Endothelial cell of umbilical vein (primary cell): ENCODE results near the gene UROC1. TPM values are rescaled to one million over a fixed set of nuclear protein-coding genes. Genes with fewer than 3 reads are reported as not detected.

ENCODE experiments used
- BruUV-seq: library from RNA; stranded (reverse); fragments of 400-500 nt; replicated peaks from 2 replicates; lab custom pipeline; 2021; lab: Mats Ljungman, UMichigan
- CTCF ChIA-PET: fragments of 300-600, 350-600 bp; sonication (Branson Sonifier 250); formaldehyde crosslinking; loops from one replicate; lab custom pipeline; 2021; ENCODE audit warnings: antibody characterized with exemption, inconsistent platforms; lab: Charles Lee
- POLR2A ChIA-PET: fragments of 300-600, 350-600 bp; sonication (Branson Sonifier 250); formaldehyde crosslinking; loops from one replicate; lab custom pipeline; 2021; ENCODE audit warnings: antibody characterized with exemption, inconsistent platforms; lab: Charles Lee
- DNase-seq: peaks from one replicate; pipeline ENCODE4 v3.0.0-alpha.2; 2011; ENCODE audit warnings: low read depth, low spot score
- FAIRE-seq: peaks from 2 replicates; lab custom pipeline; 2011; peaks lifted over from hg19 to GRCh38; lab: Jason Lieb, UNC
- H2AFZ ChIP-seq: 2 replicates; pipeline ENCODE4 v1.6.0; 2012; ENCODE audit warnings: low read depth, low read length, control low read depth, inconsistent platforms
- H3K27ac ChIP-seq: 2 replicates; pipeline ENCODE4 v1.5.1; 2011; ENCODE audit warnings: low read depth, mild to moderate bottlenecking, control low read depth, low read length, moderate library complexity; ENCODE audit not compliant: insufficient read depth
- H3K27me3 ChIP-seq, 2 experiments: 2 replicates each; pipeline versions ENCODE4 v1.6.0 to v1.6.1; 2011; ENCODE audit warnings: low read length in 2 of 2, mixed read lengths in 1 of 2; ENCODE audit not compliant: control insufficient read depth in 2 of 2, insufficient read depth in 2 of 2
- H3K36me3 ChIP-seq, 2 experiments: 2 replicates in 1 of 2; 3 replicates in 1 of 2; pipeline ENCODE4 v1.5.1; 2011; ENCODE audit warnings: low read length in 2 of 2, mild to moderate bottlenecking in 1 of 2, moderate library complexity in 1 of 2; ENCODE audit not compliant: control insufficient read depth in 2 of 2, insufficient read depth in 2 of 2; ENCODE audit errors: extremely low read depth in 1 of 2
- H3K4me1 ChIP-seq: 3 replicates; pipeline ENCODE4 v1.5.1; 2011; ENCODE audit warnings: mild to moderate bottlenecking, low read length; ENCODE audit not compliant: control insufficient read depth, insufficient read depth; ENCODE audit errors: extremely low read depth
- H3K4me2 ChIP-seq: 2 replicates; pipeline ENCODE4 v1.6.1; 2011; ENCODE audit warnings: low read length, control low read depth, mixed read lengths; ENCODE audit not compliant: insufficient read depth
- H3K4me3 ChIP-seq, 3 experiments: fragments of 200-600 bp in 1 of 3; sonication (generic), shearing (Covaris generic) in 1 of 3; replicated peaks in 1 of 3; 2 replicates each; pipeline ENCODE4 v1.5.1; 2011 to 2016; ENCODE audit warnings: control low read depth in 3 of 3, low read length in 3 of 3, mild to moderate bottlenecking in 2 of 3, inconsistent platforms in 1 of 3, low read depth in 1 of 3, moderate library complexity in 1 of 3; ENCODE audit not compliant: insufficient read depth in 1 of 3
- H3K79me2 ChIP-seq: 2 replicates; pipeline ENCODE4 v1.6.0; 2012; ENCODE audit warnings: low read length, inconsistent platforms; ENCODE audit not compliant: control insufficient read depth, insufficient read depth
- H3K9ac ChIP-seq: replicated peaks from 2 replicates; pipeline ENCODE3; 2011; ENCODE audit warnings: low read length, control low read depth; ENCODE audit not compliant: insufficient read depth; ENCODE audit errors: extremely low read depth
- H3K9me1 ChIP-seq: replicated peaks from 3 replicates; pipeline ENCODE4 v1.6.0; 2011; ENCODE audit warnings: mild to moderate bottlenecking, low read length; ENCODE audit not compliant: control insufficient read depth, insufficient read depth; ENCODE audit errors: extremely low read depth
- H3K9me3 ChIP-seq: replicated peaks from 2 replicates; pipeline ENCODE4 v1.5.1; 2012; ENCODE audit warnings: low read length, inconsistent platforms; ENCODE audit not compliant: control insufficient read depth, insufficient read depth
- H4K20me1 ChIP-seq: replicated peaks from 2 replicates; pipeline ENCODE3; 2011; ENCODE audit warnings: mild to moderate bottlenecking, low read length; ENCODE audit not compliant: control insufficient read depth, insufficient read depth; ENCODE audit errors: extremely low read depth
- EZH2 ChIP-seq: IDR thresholded peaks from 2 replicates; pipeline ENCODE4 v1.6.1; 2012; ENCODE audit warnings: borderline replicate concordance, low read depth, mild to moderate bottlenecking, moderate library complexity, low read length, inconsistent platforms; ENCODE audit not compliant: severe bottlenecking
- JUN ChIP-seq: IDR thresholded peaks from 2 replicates; pipeline ENCODE4 v1.6.1; 2011; ENCODE audit warnings: borderline replicate concordance, low read depth; ENCODE audit not compliant: insufficient read length, insufficient read depth
- dilution Hi-C: fragments of 300-500 bp; cut with MboI; formaldehyde crosslinking; loops from one replicate; pipeline ENCODE4 v1.15.0; 2019; ENCODE audit warnings: low sequenced_read_pairs; ENCODE audit not compliant: extremely low pct_ligation_motif_present
- intact Hi-C: fragments of 100-400 bp; cut with micrococcal nuclease; formaldehyde crosslinking; loops from one replicate; pipeline ENCODE4 v1.10.0; 2022
- polyA plus RNA-seq, 4 experiments: library from polyadenylated mRNA; depleted of rRNA in 3 of 4; stranded (reverse) in 3 of 4; unstranded in 1 of 4; fragments of >200 nt; gene quantifications; 2 replicates each; pipeline versions ENCODE4 v1.2.1 to v1.2.3, GENCODE V29; 2011 to 2012; ENCODE audit warnings: missing spikeins in 1 of 4
- total RNA-seq: library from RNA; stranded (reverse); gene quantifications from 2 replicates; pipeline ENCODE4 v1.2.3, GENCODE V29; 2021
- TF ChIP-seq, protein P1 (sequence below), 2 donors: IDR thresholded peaks; 1 replicate in 1 of 2; 2 replicates in 1 of 2; pipeline ENCODE4 v1.5.1; 2011; ENCODE audit warnings: low read length in 2 of 2, mild to moderate bottlenecking in 2 of 2, moderate library complexity in 2 of 2, control low read depth in 1 of 2, inconsistent platforms in 1 of 2, low read depth in 1 of 2; ENCODE audit not compliant: insufficient read depth in 1 of 2; ENCODE audit errors: extremely low read depth in 1 of 2
- TF ChIP-seq, protein P2 (sequence below): IDR thresholded peaks from 2 replicates; pipeline ENCODE4 v1.6.1; 2011; ENCODE audit not compliant: insufficient read depth, insufficient read length

UROC1 gene
- total and polyA plus RNA-seq, 2 donors (not counting 3 experiments of a cell fraction or from before 2014, with no cell fraction given), result not detected

DNA sequence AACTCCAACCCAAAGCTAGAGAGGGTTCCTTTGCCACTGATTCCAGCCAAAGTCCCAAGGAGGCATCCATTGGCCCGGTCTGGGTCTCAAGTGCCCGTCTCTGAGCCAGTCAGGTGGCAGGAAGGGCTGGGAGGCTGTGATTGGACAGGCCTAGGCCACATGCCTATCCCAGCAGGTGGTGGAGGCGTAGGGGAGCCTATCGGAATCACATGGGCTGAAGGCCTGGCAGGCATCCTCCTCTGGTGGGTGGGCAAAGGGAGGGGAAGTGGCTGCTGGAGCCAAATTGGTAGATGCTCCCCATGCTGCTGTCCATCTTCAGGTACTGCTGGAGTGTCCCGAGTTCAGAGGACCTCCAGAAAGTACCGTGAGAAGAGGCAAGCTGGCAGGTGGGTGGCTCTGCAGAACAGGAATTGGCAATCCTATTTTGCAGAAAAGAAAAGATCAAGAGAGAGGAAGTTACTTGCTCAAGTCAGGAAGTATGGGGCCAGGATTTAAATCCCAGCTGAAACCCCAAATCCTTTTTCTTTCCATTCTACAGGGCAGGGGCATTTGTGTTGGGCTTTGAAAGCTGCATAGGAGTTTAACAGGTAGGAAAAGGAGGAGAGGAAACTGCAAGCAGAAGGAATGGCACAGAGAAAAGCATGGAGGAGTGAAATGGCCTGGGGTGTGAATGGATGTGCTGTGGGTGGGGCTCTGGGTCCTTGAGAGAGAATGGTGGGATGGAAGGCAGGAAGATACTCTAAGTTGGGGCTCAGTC is 10.1 kb upstream of the UROC1 start:
- Histone ChIP-seq H3K27me3 (peaks cover 11 to 19% of the 10 kb centered on the region in 2 experiments), H3K9me1 (no peaks in the 10 kb centered on the region), H3K79me2 (no peaks in the 10 kb centered on the region), H3K27ac (no peak overlapping the region), H3K4me3 (no peak overlapping the region), H3K9ac (no peak overlapping the region), H2AFZ (no peak overlapping the region), H3K36me3 (no peaks in the 10 kb centered on the region), H4K20me1 (no peaks in the 10 kb centered on the region), H3K4me1 (no peaks in the 10 kb centered on the region), H3K9me3 (no peaks in the 10 kb centered on the region), H3K4me2 (no peak overlapping the region)
- ChIA-PET CTCF (interaction anchor here (1.1 to 1.2 kb wide), 2 partner anchors 928 to 1018 kb away, joined by 3 to 5 read pairs; no protein-coding TSS in a partner anchor), POLR2A (no interaction called here)
- FAIRE-seq (no peak), DNase-seq (no peak)
- dilution Hi-C loops (no loop called here), intact Hi-C loops (loop anchor here (10.0 kb wide), 1 partner anchor 477 kb away; no protein-coding TSS in a partner anchor)
- BruUV-seq, result no TSS peak
- TF ChIP-seq JUN, result no peak
- no peak for TF ChIP-seq EZH2
- TF ChIP-seq, protein P1, sequence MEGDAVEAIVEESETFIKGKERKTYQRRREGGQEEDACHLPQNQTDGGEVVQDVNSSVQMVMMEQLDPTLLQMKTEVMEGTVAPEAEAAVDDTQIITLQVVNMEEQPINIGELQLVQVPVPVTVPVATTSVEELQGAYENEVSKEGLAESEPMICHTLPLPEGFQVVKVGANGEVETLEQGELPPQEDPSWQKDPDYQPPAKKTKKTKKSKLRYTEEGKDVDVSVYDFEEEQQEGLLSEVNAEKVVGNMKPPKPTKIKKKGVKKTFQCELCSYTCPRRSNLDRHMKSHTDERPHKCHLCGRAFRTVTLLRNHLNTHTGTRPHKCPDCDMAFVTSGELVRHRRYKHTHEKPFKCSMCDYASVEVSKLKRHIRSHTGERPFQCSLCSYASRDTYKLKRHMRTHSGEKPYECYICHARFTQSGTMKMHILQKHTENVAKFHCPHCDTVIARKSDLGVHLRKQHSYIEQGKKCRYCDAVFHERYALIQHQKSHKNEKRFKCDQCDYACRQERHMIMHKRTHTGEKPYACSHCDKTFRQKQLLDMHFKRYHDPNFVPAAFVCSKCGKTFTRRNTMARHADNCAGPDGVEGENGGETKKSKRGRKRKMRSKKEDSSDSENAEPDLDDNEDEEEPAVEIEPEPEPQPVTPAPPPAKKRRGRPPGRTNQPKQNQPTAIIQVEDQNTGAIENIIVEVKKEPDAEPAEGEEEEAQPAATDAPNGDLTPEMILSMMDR (IDR thresholded peaks at IDR 0.05; ENCODE audit: extremely low read depth in 1 of 2, insufficient read depth in 1 of 2, low read depth in 1 of 2, low read length in 2 of 2), result no peak
- TF ChIP-seq, protein P2, sequence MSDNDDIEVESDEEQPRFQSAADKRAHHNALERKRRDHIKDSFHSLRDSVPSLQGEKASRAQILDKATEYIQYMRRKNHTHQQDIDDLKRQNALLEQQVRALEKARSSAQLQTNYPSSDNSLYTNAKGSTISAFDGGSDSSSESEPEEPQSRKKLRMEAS, result no peak
